Lower leg skin (tissue), 4 donors: ENCODE data around the gene PRDM11. TPM values are rescaled to one million over a fixed set of nuclear protein-coding genes. Genes with fewer than 3 reads are reported as not detected.

Experiments
- DNase-seq, 2 donors: peaks; one replicate each; pipeline ENCODE4 v3.0.0-alpha.2; 2019; ENCODE audit warnings: low spot score in 2 of 2
- H3K4me3 ChIP-seq: fragments of 200-600 bp; sonication (generic); 2 replicates; pipeline ENCODE4 v1.5.1; 2017; ENCODE audit warnings: mild to moderate bottlenecking, low read depth; ENCODE audit not compliant: poor library complexity, severe bottlenecking
- POLR2A ChIP-seq, 2 donors: fragments of 450-650 bp; IDR thresholded peaks; one replicate each; pipeline ENCODE4 v1.6.1; 2016 to 2017; ENCODE audit warnings: antibody characterized with exemption in 2 of 2, mild to moderate bottlenecking in 1 of 2, moderate library complexity in 1 of 2
- WGBS, 2 donors: methylation state at CpG; one replicate each; pipeline ENCODE4 v1.1.5; 2018; 5-methylcytosine and 5-hydroxymethylcytosine counted together
- intact Hi-C: fragments of 100-400 bp; cut with DNase I; formaldehyde crosslinking; loops from one replicate; pipeline ENCODE4 v1.15.0; 2023; ENCODE audit warnings: low total_unique reads
- total RNA-seq, 4 donors: library from RNA; depleted of rRNA; stranded (reverse); fragments of >200 nt; gene quantifications; one replicate each; pipeline ENCODE4 v1.1.0, GENCODE V29; 2016
- TF ChIP-seq, protein P1 (sequence below), 3 donors: fragments of 450-650 bp; IDR thresholded peaks; one replicate each; pipeline ENCODE4 v1.5.1; 2016; ENCODE audit warnings: antibody characterized with exemption in 3 of 3, mild to moderate bottlenecking in 3 of 3, moderate library complexity in 2 of 3

PRDM11 gene
- total RNA-seq, 4 donors from 2014 or later = 3.2 to 9.5 (median 6.6) TPM

DNA sequence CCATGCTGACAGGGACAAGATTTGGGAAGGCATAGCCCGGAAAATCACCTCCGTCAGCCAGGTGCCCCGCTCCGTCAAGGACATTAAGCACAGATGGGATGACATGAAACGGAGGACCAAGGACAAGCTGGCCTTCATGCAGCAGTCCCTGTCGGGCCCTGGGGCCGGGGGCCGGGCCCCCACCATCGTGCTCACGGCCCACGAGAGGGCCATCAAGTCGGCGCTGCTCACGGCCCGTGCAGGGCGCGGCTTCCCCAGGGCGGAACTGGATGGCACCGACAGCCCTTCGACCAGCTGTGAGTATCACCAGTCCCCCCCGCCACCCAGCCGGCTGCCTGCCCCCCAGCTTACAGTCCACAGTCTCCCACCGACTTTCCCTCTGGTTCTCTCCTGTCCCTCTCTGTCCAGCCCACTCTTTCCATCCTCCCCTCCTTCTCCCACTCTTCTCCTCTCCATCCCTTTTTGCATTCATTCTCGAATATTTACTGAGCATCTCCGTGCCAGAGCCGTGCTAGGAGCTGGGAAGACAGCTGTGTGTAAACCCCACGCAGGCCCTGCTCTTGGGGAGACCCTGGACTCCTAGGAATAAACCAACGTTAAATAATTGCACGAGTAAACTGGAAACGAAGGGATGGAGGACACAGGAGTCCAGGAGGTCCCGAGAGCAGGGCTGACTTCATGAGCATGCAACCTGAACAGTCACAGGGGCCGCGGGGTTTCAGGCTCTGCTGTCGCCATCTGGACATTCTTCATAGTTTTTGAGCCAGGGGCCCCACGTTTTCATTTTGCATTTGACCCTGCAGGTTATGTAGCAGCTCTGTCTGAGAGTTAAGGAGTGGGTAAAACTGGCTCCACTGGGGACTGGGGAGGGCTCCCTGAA lies 62.8 kb downstream of the PRDM11 start:
- H3K4me3 ChIP-seq = no peak overlapping the region
- 77% methylated on average over 30 to 35 of the region's 35 CpGs for WGBS, 2 donors
- intact Hi-C loops = no loop called here

GRCh38 chr11:45209891-45210699 lies 63.7 kb downstream of the PRDM11 start:
- H3K4me3 ChIP-seq = no peak overlapping the region
- intact Hi-C loops = no loop called here
- TF ChIP-seq, protein P1, sequence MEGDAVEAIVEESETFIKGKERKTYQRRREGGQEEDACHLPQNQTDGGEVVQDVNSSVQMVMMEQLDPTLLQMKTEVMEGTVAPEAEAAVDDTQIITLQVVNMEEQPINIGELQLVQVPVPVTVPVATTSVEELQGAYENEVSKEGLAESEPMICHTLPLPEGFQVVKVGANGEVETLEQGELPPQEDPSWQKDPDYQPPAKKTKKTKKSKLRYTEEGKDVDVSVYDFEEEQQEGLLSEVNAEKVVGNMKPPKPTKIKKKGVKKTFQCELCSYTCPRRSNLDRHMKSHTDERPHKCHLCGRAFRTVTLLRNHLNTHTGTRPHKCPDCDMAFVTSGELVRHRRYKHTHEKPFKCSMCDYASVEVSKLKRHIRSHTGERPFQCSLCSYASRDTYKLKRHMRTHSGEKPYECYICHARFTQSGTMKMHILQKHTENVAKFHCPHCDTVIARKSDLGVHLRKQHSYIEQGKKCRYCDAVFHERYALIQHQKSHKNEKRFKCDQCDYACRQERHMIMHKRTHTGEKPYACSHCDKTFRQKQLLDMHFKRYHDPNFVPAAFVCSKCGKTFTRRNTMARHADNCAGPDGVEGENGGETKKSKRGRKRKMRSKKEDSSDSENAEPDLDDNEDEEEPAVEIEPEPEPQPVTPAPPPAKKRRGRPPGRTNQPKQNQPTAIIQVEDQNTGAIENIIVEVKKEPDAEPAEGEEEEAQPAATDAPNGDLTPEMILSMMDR (IDR thresholded peaks at IDR 0.05) = no peak
- TF ChIP-seq POLR2A (IDR thresholded peaks at IDR 0.05) = no peak
- DNase-seq = peak in 1 of 2 donors; percentile 38
- WGBS, 2 donors = 45 to 58% methylated on average over 29 of the region's 29 CpGs

More for the DNA sequence above, 62.8 kb downstream of the PRDM11 start:
- TF ChIP-seq, protein P1 (IDR thresholded peaks at IDR 0.05) = no peak
- no peak for DNase-seq

DNA sequence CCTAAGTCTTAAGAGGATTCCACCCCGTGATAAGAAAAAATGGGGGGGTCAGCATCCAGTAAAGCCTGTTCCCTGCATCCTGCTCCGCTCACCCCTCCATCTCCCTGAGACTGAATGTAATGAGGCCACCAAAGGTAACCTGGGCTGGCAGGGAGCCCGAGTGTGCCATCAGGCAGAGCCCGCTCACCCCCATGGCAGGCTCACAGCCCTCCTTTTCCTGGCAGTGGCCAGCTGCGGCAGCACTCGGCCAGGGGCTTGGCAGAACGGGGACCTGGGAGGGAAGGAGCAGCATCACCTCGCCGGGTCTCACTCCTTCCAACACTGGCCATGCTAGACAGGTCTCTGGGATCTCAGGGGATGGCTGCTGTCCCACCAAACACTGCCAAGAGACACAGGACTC lies 64.4 kb downstream of the PRDM11 start:
- TF ChIP-seq, protein P1 (IDR thresholded peaks at IDR 0.05) = no peak
- TF ChIP-seq POLR2A (IDR thresholded peaks at IDR 0.05) = no peak
- 88 to 93% methylated on average over 8 to 9 of the region's 9 CpGs for WGBS, 2 donors
- intact Hi-C loops = no loop called here
- no peak overlapping the region for H3K4me3 ChIP-seq
- no peak for DNase-seq

DNA sequence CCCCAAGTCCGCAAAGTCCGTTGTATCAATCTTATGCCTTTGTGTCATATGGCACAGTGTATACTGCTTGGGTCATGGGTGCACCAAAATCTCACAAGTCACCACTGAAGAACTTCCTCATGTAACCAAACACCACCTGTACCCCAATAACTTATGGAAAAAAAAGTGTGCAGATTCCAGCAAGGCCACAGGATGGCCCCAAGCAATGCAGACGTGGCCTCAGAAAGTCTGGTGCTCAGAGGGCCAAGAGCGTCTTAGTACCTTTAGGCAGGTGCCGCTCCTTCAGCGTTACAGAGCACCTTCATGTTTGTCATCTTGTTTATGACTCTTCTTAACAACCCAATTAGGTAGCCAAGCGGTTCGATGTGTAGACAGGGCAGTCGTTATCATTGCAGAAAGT lies 65.3 kb downstream of the PRDM11 start:
- intact Hi-C loops = no loop called here
- DNase-seq = no peak
- TF ChIP-seq, protein P1 (IDR thresholded peaks at IDR 0.05) = no peak
- no peak for TF ChIP-seq POLR2A (IDR thresholded peaks at IDR 0.05)
- no peak overlapping the region for H3K4me3 ChIP-seq
- 86 to 88% methylated on average over 9 of the region's 9 CpGs for WGBS, 2 donors

DNA sequence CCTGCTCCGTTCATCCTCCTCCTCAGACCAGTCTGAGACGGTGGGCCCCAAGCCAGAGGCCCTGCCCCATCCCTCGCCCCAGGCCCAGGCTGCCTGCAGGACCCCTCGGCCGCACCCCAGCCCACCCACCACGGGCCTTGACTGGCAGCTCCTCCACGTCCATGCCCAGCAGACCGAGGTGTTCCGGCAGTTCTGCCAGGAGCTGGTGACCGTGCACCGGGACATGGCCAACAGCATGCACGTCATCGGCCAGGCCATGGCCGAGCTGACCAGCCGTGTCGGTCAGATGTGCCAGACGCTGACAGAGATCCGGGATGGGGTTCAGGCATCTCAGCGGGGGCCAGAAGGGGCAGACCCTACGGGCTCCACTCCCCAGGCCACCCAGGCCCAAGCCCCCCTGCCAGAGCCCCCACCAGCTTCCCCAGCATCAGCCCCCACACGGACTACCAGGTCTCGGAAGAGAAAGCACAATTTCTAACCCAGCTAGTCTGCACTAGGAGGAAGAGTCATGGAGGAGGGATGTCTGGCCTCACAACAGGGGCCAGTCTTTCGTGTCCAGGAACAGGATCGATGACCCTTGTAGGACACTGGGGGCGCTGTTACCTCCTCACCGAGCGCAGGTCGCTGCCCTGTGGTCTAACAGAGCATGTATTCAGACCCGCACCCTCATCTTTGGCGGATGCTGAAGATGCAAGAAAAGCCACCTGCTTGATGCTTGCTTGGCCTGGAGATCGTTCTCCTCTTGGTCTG lies 66.3 kb downstream of the PRDM11 start:
- intact Hi-C loops = no loop called here
- TF ChIP-seq POLR2A (IDR thresholded peaks at IDR 0.05) = no peak
- TF ChIP-seq, protein P1 (IDR thresholded peaks at IDR 0.05) = no peak
- no peak overlapping the region for H3K4me3 ChIP-seq
- no peak for DNase-seq
- 88 to 90% methylated on average over 16 to 27 of the region's 31 CpGs for WGBS, 2 donors
